Measurements from ENCODE around the gene FSTL5.

The FSTL5 gene

GRCh38 chr4:161336016-161336530 is 827.7 kb downstream of the FSTL5 start:
- peak in 2 of 51 donors; percentile 1 to 7 for DNase-seq

All from hypothalamus (tissue), 51 donors.